HEK293 (cell line): ENCODE results near the gene BTG3.

Source experiments
- CTCF ChIP-seq: fragments of 450-650 bp; formaldehyde crosslinking; IDR thresholded peaks from 2 replicates; pipeline ENCODE4 v1.5.1; 2016; ENCODE audit warnings: missing biosample characterization, missing genetic modification characterization
- KLF10 ChIP-seq: fragments of 450-650 bp; IDR thresholded peaks from 2 replicates; pipeline ENCODE4 v1.5.1; 2018; ENCODE audit warnings: missing biosample characterization, mild to moderate bottlenecking, missing genetic modification characterization
- MZF1 ChIP-seq: fragments of 450-650 bp; formaldehyde crosslinking; IDR thresholded peaks from 2 replicates; pipeline ENCODE4 v1.5.1; 2017; ENCODE audit warnings: missing biosample characterization, missing genetic modification characterization, borderline replicate concordance
- SALL2 ChIP-seq: fragments of 450-650 bp; formaldehyde crosslinking; IDR thresholded peaks from 2 replicates; pipeline ENCODE4 v1.5.0; 2017; ENCODE audit warnings: missing biosample characterization, mild to moderate bottlenecking, missing genetic modification characterization, borderline replicate concordance
- ZBTB7A ChIP-seq: fragments of 450-650 bp; formaldehyde crosslinking; IDR thresholded peaks from 2 replicates; pipeline ENCODE4 v1.5.1; 2016; ENCODE audit warnings: low read depth, missing biosample characterization, missing genetic modification characterization
- ZNF280D ChIP-seq: fragments of 450-650 bp; formaldehyde crosslinking; IDR thresholded peaks from 2 replicates; pipeline ENCODE4 v1.5.1; 2016; ENCODE audit warnings: missing biosample characterization, missing genetic modification characterization
- ZNF398 ChIP-seq: fragments of 450-650 bp; formaldehyde crosslinking; IDR thresholded peaks from 2 replicates; pipeline ENCODE4 v1.5.1; 2017; ENCODE audit warnings: missing biosample characterization, missing genetic modification characterization
- ZNF473 ChIP-seq: fragments of 450-650 bp; formaldehyde crosslinking; IDR thresholded peaks from 2 replicates; pipeline ENCODE4 v1.5.1; 2017; ENCODE audit warnings: missing biosample characterization, missing genetic modification characterization
- ZNF677 ChIP-seq: fragments of 450-650 bp; IDR thresholded peaks from 2 replicates; pipeline ENCODE4 v1.5.0; 2018; ENCODE audit warnings: missing biosample characterization, mild to moderate bottlenecking, missing genetic modification characterization, moderate library complexity
- ZNF747 ChIP-seq: fragments of 450-650 bp; formaldehyde crosslinking; IDR thresholded peaks from 2 replicates; pipeline ENCODE4 v1.5.1; 2016; ENCODE audit warnings: missing biosample characterization, missing genetic modification characterization
- ZSCAN30 ChIP-seq: fragments of 450-650 bp; IDR thresholded peaks from 2 replicates; pipeline ENCODE4 v1.5.1; 2018; ENCODE audit warnings: missing biosample characterization, mild to moderate bottlenecking, missing genetic modification characterization, moderate library complexity
- TF ChIP-seq, protein P1 (sequence below): fragments of 450-650 bp; formaldehyde crosslinking; IDR thresholded peaks from 2 replicates; pipeline ENCODE4 v1.5.1; 2016; ENCODE audit warnings: missing biosample characterization, missing genetic modification characterization

DNA sequence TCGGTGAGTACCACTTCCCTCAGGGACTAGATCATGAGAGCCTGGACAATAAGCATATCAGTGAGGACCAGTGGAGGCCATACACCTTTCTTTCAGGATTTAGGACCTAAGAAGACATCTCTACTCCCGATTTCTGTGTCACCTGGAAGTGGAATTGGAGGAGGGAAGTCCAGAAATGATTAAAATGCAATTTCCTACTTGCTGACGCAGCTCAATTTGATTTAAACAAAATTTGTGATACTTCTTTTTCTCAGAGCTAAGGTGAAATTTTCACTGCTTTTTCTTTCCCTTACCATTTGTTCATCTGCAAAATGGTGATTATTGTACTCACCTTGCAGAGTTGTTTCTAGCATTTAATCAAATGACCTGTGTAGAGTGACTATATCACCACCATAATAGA lies 38.8 kb upstream of the BTG3 start:
- TF ChIP-seq KLF10 (tag by site-specific recombination) (no peak), ZNF473 (tag by site-specific recombination) (no peak), ZNF677 (tag by site-specific recombination) (no peak), ZNF747 (tag by site-specific recombination) (no peak), CTCF (no peak), ZBTB7A (tag by site-specific recombination) (no peak), SALL2 (tag by site-specific recombination) (no peak), ZSCAN30 (tag by site-specific recombination) (no peak), MZF1 (tag by site-specific recombination) (no peak), ZNF398 (tag by site-specific recombination) (no peak), ZNF280D (tag by site-specific recombination) (no peak)
- TF ChIP-seq, protein P1, sequence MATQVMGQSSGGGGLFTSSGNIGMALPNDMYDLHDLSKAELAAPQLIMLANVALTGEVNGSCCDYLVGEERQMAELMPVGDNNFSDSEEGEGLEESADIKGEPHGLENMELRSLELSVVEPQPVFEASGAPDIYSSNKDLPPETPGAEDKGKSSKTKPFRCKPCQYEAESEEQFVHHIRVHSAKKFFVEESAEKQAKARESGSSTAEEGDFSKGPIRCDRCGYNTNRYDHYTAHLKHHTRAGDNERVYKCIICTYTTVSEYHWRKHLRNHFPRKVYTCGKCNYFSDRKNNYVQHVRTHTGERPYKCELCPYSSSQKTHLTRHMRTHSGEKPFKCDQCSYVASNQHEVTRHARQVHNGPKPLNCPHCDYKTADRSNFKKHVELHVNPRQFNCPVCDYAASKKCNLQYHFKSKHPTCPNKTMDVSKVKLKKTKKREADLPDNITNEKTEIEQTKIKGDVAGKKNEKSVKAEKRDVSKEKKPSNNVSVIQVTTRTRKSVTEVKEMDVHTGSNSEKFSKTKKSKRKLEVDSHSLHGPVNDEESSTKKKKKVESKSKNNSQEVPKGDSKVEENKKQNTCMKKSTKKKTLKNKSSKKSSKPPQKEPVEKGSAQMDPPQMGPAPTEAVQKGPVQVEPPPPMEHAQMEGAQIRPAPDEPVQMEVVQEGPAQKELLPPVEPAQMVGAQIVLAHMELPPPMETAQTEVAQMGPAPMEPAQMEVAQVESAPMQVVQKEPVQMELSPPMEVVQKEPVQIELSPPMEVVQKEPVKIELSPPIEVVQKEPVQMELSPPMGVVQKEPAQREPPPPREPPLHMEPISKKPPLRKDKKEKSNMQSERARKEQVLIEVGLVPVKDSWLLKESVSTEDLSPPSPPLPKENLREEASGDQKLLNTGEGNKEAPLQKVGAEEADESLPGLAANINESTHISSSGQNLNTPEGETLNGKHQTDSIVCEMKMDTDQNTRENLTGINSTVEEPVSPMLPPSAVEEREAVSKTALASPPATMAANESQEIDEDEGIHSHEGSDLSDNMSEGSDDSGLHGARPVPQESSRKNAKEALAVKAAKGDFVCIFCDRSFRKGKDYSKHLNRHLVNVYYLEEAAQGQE (tag by site-specific recombination): no peak
